HG03196 (cell line): ENCODE data around the gene RSAD1.
A peak's percentile ranks its signal among the peaks of the same experiment; 100 is the strongest.

Experiments used
- ATAC-seq: cut with Tn5 transposase; IDR thresholded peaks from one replicate; pipeline ENCODE4 v1.9.1; 2021; ENCODE audit not compliant: unreplicated experiment

RSAD1 gene

DNA sequence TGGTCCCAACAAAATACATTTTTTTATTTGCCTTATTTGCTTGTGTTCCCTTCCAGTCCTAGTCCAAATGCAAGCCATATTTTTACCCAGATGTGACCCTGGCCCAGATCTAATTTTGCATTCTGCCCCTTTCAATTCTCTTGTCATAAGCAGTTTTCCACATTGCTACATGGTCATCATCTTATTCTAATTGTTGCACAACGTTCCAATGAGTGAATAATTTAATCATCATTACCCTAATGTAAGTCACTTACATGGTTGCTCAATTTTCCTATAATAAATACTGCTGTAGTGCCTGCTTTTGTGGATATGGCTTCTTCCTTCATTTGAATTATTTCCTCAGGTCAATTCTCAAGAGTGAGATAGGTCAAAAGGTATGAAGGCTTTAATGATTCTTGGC, 12.8 kb downstream of the RSAD1 start:
- ATAC-seq, result no peak

DNA sequence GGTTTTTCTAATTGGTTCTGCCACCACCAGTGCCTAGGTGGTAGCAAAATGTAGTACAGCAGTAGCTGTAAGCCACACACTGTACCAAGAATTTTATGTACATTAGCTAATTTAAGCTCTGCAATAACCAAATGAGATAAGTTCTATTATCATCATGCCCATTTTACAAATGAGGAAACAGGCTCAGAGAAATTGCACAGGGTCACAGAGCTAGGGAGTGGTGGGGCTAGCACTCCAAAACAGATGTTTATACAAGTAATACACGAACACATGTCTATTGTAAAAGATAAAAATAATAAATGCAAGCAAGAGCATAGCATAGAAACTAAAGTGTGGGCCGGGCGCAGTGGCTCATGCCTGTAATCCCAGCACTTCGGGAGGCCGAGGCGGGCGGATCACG, 13.6 kb downstream of the RSAD1 start:
- ATAC-seq, result no peak

DNA sequence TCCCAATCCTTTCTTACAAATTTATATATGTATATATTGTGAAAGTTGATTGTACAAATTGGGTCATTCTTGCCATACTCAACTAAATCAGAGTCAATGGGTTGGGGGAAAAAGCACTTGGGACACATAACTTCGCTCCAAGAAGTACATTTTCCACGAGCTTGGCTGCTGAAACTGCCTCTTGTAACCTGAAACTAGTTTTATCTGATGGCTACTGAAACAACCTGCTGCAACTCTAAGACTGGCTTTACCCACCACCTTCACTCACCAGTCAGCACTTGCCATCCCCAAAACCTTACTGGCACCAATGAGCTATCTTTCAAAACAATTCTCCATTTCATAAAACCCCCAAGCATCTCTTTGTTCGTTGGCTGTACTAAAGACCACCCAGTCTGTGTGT, 15.1 kb downstream of the RSAD1 start:
- no peak for ATAC-seq

DNA sequence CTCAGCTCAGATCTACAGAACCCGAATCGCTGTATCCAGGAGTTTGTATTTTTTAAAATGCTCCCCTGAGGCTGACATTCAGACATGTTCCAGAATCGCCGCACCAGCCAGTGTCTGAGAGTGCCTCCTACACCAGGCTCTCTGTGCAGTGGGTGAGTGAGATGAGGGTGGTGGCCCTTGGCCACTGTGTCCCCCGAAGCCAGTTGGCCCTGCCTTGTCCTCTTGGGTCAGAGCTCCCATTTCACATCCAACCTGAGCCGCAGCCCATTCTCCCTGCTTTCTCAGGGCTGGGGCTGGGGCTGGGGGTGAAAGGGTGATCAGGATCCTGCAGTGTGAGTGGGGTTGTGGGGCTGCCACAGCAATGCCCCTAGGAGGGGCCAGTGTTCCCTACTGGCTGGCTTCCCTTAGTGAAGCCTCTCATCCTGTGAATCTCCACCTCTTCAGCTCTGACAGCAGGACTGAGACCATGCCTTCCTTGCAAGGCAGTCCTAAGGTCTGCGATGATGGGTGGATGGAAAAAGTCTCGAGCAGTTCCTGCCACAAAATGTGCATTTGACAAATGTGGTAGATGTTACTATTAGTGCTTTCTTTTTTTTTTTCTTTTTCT, 16.7 kb downstream of the RSAD1 start:
- no peak for ATAC-seq

DNA sequence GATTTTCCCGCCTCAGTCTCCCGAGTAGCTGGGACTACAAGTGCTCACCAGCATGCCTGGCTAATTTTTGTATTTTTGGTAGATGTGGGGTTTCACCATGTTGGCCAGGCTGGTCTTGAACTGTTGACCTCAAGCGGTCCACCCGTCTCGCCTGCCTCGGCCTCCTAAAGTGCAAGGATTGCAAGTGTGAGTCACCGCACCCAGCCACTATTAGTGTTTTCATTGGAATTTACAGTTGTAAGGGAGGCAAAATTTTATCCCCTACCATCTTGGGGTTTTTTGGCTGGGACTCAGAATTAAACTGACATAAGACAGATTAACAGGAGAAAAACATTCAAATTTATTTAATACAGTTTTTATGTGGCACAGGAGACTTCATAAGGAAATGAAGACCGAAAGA, 17.3 kb downstream of the RSAD1 start:
- ATAC-seq, result no peak

DNA sequence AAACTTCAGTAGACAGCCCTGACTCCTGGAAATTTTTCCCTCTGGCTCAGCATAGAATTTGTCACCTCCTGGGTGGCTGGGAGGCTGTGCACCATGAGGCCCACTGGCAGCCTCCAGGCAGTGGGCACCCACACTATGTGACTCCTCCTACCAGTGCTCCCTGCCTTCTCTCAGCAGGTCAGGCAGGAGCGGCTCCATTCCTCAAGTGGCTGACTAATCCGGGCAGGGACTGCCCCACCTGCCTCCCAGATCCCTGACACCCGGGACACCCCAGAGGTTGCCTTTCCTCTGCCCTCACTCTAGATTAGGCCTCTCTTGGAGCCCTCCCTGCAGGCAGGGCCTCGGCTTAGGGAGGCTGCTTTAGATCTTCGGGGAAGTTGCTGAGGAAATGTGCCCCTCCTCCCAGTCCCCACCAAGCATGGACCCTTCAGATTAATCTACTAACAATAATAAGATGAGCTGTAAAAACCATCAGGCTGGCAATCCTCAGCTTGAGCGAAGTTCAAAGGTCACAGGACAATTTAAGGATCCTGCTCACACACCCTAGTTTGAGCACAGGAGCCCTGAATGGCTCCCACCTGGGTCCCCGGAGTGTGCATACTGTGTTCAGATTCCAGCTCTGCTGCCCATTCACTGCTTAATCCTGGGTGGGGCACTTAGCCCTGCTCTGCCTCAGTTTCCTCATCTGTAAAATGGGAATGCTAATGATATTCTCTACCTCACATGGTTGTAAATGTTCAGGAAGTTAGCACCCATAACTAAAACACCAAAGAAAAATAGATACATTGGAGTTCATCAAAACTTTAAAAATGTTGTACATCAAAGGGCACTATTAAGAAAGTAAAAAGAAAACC, 19.6 kb downstream of the RSAD1 start:
- no peak for ATAC-seq

DNA sequence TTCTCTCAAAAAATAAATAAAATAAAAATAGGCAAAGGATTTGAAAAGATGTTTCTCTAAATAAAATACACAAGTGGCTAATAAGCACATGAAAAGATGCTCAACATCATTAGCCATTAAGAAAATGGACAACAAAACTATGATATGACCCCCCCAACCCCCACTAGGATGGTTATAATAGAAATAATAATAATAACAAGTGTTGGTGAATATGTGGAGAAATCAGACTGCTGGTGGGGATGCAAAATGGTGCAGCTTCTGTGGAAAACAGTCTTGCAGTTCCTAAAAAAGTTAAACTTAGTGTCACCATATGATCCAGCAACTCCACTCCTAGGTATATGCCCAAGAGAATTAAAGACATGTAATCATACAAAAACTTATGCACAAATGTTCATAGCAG, 20.6 kb downstream of the RSAD1 start:
- no peak for ATAC-seq

DNA sequence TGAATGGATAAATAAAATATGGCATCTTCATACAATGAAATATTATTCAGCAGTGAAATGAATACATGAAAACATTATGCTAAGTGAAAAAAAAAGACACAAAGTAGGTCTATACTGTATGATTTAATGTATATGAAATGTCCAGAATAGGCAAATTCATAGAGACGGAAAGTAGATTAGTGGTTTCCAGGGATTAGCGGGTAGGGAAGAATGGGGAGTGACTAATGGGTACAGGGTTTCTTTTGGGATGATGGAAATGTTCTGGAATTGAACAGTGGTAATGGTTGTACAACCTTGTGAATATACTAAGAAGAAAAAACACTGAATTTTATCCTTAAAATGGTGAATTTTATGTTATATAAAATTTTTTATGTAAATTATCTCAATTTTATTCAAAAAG, 21.1 kb downstream of the RSAD1 start:
- ATAC-seq, result no peak

DNA sequence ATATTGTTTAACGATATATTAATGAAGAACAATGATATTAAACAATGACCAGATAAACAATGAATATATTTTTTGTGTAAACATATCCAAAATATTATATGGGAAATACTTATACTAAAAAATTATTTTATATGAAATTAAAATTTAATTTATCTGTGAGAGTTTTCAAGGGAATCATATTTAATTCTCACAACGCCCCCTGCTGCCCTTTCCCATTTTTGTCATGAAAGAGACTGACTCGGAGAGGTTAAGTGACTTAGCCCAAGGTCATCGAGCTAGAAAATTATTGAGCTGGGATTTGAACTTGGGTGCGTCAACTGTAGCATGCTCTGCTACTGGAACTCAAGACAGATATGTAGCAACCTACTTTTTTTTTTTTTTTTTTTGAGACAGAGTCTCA, 22.4 kb downstream of the RSAD1 start:
- ATAC-seq, result no peak

DNA sequence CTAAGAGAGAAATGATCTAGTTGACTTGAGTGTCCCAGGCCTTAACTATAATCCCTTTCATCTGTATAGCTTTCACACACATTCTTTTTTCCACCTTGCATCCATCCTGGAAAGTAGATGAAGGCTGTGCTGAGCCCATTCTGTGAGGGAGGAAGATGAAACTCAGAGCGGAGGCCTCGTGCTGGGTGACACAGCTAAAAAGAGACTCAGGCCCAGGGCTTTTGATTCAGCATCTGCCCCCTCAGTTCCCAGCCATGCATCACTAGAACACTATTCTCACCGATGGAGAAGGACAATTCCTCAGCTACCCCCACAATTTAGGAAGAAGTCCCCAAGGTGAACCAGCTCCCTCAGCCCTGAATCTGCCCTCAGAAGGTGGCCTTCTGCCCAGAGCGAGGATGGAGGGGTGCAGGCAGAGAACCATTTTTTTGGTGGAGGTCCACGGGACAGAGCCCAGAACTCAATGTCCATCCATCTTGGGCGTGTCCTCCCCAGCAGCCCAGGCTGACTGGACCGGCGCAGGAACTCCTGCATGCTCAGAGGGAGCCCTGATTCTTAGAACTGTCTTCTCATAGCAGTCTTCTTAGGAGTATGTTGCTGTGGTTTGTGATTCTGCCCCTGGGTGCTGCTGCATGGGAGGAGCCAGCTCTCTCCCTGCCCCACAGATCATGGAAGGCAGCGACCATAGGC, 23.8 kb downstream of the RSAD1 start:
- ATAC-seq, result no peak

DNA sequence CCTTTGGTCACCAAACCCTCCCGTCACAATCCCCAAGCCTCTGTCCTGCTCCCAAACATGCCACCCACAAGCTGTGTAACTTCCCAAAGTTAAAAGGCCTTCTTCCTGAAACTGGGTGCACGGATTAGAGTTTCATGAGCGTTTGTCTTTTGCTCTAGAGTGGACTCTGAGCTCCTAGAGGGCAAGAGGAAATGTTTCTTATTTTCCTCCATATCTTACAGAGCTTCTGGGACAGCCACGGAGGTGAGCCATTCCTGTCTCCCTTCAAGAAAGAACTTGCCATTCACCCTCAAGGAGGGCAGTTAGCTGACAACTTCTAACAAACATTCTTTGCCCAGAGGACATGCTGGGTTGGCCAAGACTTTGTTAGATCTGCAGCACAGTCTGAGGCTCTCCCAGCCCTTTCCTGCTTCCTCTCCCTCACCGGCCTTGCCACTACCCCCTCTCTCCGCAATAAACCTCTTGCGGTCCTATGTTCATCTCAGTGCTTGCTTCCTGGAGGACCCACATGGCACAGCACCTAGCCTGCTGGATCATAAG, 27.0 kb downstream of the RSAD1 start:
- no peak for ATAC-seq

DNA sequence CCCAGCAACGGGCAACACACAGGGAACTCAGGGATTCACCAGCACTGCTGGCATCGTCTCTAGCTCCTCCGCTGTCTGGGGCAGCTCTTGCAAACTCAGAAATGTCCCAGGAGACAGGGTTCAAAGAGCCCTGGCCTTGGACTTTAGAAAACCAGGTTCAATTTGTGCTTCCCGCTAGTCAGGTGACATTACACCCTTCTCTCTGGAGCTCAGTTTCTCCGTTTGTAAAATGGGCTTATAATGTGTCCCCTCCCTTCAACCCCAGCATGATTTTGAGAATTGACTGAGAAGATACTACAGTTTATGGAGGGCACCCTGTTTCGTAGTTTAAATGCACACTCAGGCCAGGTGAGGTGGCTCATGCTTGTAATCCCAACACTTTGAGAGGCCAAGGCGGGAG, 27.6 kb downstream of the RSAD1 start:
- no peak for ATAC-seq

DNA sequence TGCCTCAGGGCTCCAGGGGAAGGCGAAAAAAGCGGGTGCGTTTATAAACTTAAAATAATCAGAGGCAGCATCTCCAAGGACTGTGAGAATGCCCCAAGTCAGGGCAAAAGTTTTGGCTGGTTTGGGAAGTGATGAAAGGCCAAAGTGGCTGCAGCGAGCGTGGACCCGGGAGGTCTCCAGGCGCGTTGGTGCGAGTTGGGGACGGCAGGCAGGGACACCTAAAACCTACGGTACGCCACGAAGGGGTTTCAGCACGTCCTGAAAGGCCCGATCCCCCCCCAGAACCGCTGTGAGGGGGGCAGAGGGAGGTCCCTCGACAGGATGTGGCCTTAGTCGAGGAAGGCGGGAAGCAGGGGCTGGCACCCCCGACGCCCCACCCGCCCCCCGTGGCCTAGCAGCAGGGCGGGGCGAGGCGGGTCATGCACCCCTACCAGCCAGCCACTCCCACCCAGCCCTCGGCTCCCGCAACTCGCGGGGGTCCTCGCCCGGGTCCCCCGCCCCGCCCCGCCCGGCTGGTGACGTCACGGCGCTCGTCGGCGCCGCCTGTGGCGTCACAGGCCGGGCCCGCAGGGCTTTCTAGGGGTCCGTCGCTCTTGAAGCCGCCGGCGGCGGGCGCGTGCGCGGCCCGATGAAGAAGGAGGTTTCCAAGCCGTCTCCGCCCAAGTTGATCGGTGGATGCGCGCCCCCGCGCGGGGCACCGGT, 29.4 kb downstream of the RSAD1 start, which contains the start of gene MYCBPAP:
Gene MYCBPAP, plus strand, starts transcription at position 569 of the 702 bp plus-strand sequence. CDS start 236 bp downstream, outside the sequence.
- peak; percentile 46 for ATAC-seq

DNA sequence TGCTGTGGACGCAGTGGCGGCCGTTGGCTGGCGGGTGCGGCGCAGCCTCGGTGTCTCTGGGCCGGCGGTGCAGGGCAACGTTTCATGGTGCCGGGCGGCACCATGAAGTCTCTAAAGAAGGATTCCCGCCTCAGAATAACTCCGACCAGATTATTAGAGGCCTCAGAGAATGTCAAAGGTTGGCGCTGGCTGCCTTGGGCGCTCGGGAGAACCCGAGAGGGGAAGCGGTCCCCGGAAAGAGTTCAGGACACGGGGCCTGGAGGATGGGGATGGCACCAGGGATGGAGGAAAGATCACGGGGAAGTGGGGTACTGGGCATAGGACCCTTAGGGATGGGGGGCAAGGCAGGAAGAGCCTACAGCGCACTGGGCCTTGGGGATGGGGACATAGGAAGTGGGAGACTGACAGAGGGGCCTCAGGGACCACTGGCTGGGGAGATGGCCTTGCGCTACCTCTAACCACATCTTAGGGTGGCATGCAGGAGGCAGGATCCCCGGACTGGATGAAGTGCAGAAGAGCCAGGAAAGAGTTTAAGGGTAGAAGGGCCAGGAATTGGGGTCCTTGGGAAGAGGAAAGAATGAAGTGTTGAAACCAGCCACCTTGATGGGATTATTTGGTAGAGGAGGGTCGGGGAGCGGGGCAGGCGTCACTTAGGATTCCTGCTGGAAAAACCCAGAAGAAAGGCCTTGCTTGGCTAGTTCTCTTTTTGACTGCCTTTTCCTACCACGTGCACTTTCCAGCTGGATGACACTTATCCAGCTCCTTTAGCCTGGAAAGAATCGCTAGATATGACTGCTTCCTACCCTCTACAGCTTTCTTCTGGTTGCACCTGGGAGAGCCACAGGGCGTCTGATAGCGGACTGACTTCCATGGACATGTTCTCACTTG, 30.2 kb downstream of the RSAD1 start:
- ATAC-seq, result no peak

DNA sequence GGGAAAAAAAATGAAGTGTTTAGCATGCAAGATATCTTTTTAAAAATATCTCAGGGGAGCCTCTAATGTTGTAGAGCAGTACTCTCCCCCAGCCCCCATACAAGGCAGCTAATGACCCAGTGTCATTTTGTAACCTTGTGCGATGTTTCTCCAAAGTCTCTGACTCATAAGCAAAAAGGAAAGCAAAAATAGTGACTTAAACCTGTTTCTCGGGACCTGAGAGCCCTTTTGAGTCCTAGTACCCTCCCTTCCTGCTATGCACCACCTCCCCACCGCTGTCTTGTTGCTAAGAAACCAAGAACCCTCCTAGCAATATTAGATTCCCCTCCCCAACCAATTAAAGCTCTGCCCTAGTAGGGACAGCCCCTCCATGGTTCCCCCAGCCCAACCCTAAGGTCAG, 32.4 kb downstream of the RSAD1 start:
- ATAC-seq, result peak; percentile 60

DNA sequence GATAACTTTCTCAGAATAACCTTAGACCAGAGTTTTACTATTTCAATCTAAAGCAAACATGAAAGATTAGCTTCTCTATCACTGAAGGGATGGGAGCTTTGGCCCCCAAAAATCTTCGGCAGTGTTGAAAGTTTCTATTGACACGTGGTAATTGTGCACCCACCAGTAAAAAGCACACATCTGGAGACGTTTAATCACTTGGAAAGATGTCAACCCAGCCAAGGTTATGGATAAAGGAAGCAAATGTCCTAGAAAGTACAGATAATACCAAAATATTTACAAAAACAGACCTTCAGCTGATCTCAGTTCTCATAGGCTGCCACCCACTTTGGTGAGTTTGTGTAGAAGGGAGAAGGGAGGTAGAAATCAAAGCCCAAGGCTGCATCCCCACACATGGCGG, 34.8 kb downstream of the RSAD1 start:
- no peak for ATAC-seq

DNA sequence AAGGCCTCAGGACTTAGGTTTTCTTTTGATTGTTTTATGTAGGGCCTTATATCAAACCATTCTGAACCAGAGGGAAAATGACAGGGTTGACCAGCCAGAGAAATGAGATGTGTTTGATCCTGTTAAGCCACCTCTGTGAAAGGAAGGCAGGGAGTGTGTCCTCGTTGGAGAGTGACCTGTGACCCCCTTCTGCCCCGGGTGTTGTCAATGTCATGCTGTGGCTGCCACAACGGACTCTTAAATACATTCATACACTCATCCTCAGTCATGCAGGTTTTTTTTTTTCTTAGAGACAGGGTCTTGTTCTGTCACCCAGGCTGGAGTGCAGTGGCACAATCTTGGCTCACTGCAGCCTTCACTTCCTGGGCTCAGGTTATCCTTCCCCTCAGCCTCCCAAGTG, 35.7 kb downstream of the RSAD1 start:
- no peak for ATAC-seq

DNA sequence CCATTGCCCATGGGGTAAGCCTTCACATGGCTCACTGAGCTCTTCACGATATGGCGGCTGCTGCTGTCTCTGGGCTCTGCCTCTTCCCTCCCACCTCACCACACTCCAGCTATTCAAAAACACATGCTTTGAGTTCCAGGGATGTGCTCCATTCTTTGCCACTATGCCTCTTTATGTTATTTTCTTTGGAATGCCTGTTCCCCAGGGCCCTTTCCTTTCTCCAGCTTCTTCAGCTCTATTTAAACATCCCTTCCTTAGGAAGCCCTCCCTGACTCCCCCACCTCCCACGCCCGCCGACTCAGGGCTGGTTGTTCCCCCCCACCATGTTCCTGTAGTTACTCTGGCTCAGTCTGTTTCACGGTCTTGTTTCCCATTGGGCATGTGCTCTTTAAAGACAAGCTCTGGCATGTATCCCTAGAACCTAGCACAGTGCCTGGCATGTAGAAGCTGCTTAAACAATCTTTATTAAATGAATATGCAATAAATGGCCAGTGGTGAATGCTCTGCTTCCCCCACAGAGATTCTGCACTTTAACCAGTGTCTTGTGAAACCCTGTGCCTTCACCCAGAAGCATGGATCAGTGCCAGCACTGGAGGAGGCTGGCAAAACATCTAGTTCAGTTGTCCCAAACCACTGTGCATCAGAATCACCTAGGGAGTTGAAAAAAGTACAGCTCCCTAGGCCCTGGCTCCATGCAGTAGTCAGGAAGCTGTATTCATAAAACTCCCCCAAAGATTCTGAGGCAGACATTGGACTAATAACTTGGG, 36.5 kb downstream of the RSAD1 start:
- ATAC-seq, result no peak

DNA sequence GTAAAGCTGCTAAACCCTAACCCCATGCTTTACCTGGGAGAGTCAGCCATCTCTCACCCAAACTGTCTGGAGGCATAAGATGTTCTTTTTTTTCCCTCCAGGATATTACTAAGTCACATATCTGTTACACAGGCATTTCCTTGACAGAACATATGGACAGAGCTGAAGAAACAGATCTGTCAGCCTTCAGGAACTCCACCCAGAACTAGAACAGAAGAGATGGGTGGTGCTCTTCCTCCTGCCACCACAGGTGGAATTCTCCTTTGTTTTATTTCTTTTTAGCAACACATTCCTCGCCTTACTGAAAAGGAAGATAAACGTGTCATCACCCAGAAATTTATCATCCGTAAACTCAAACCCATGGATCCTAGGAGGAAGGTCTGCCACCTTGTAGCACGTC, 38.4 kb downstream of the RSAD1 start:
- ATAC-seq, result no peak
